ENCODE measurements around the gene GNPDA1. TPM values are rescaled to one million over a fixed set of nuclear protein-coding genes. Genes with fewer than 3 reads are reported as not detected.
A peak's percentile ranks its signal among the peaks of the same experiment; 100 is the strongest.

GNPDA1 gene
- total and polyA plus RNA-seq, 5 donors, result 12.1 to 22.5 (median 19.0) TPM

GRCh38 chr5:142011572-142012185 is 1.1 kb downstream of the GNPDA1 start:
- intact Hi-C loops (cut with DNase I), result loop anchor here in 1 of 4 donors (5.0 to 10.0 kb wide), 2 partner anchors 53 to 131 kb away; no protein-coding TSS in a partner anchor
- no peak for DNase-seq
- no peak for ATAC-seq

GRCh38 chr5:142009886-142010285 is 2.9 kb downstream of the GNPDA1 start:
- Histone ChIP-seq H3K27me3 (ENCODE audit: control insufficient read depth, insufficient read depth) (no peaks in the 10 kb centered on the region), H3K27ac (ENCODE audit: low read length) (no peak overlapping the region)

More at GRCh38 chr5:142011572-142012185, 1.1 kb downstream of the GNPDA1 start:
- no peak overlapping the region for H3K27ac ChIP-seq (ENCODE audit: low read length)
- H3K4me3 ChIP-seq (ENCODE audit: low read length), result no peak overlapping the region
- peaks cover 4% of the 10 kb centered on the region for H3K4me1 ChIP-seq (ENCODE audit: control insufficient read depth, insufficient read depth, low read length)
- no peaks in the 10 kb centered on the region for H3K9me3 ChIP-seq (ENCODE audit: control insufficient read depth, low read length)
- H3K27me3 ChIP-seq (ENCODE audit: control insufficient read depth, insufficient read depth), result no peaks in the 10 kb centered on the region
- 91% methylated on average over 9 of the region's 9 CpGs for WGBS

GRCh38 chr5:142008813-142009212 is 4.0 kb downstream of the GNPDA1 start:
- H3K4me1 ChIP-seq (ENCODE audit: control insufficient read depth, insufficient read depth, low read length), result peaks cover 4% of the 10 kb centered on the region
- H3K27ac ChIP-seq (ENCODE audit: low read length), result no peak overlapping the region
- H3K4me3 ChIP-seq (ENCODE audit: low read length), result no peak overlapping the region
- no peaks in the 10 kb centered on the region for H3K9me3 ChIP-seq (ENCODE audit: control insufficient read depth, low read length)
- ATAC-seq (no peak), DNase-seq (no peak)
- H3K27me3 ChIP-seq (ENCODE audit: control insufficient read depth, insufficient read depth), result no peaks in the 10 kb centered on the region
- intact Hi-C loops (cut with DNase I), result loop anchor here in 1 of 4 donors (10.0 kb wide), 1 partner anchor 126 kb away; no protein-coding TSS in a partner anchor

More at GRCh38 chr5:142009886-142010285, 2.9 kb downstream of the GNPDA1 start:
- ATAC-seq (no peak), DNase-seq (no peak)
- Histone ChIP-seq H3K4me1 (ENCODE audit: control insufficient read depth, insufficient read depth, low read length) (peaks cover 4% of the 10 kb centered on the region), H3K4me3 (ENCODE audit: low read length) (no peak overlapping the region), H3K9me3 (ENCODE audit: control insufficient read depth, low read length) (no peaks in the 10 kb centered on the region)
- intact Hi-C loops (cut with DNase I), result loop anchor here in 2 of 4 donors (5.0 to 10.0 kb wide), 3 partner anchors 55 to 132 kb away; no protein-coding TSS in a partner anchor
- 89% methylated on average over 4 of the region's 4 CpGs for WGBS

- Histone ChIP-seq H3K27me3 (ENCODE audit: control insufficient read depth, insufficient read depth) (no peaks in the 10 kb centered on the region), H3K9me3 (ENCODE audit: control insufficient read depth, low read length) (no peaks in the 10 kb centered on the region), H3K27ac (ENCODE audit: low read length) (no peak overlapping the region), H3K4me3 (ENCODE audit: low read length) (no peak overlapping the region), H3K4me1 (ENCODE audit: control insufficient read depth, insufficient read depth, low read length) (peaks cover 4% of the 10 kb centered on the region)
- DNase-seq, result no peak
- no peak for ATAC-seq
- WGBS, result 93% methylated on average over 1 of the region's 1 CpG
- intact Hi-C loops (cut with DNase I), result loop anchor here in 1 of 4 donors (10.0 kb wide), 1 partner anchor 128 kb away; no protein-coding TSS in a partner anchor
These were observed 5.6 kb downstream of the GNPDA1 start for GRCh38 chr5:142007237-142007544.

GRCh38 chr5:142006363-142007236 is 6.2 kb downstream of the GNPDA1 start:
- Histone ChIP-seq H3K27ac (ENCODE audit: low read length) (no peak overlapping the region), H3K4me1 (ENCODE audit: control insufficient read depth, insufficient read depth, low read length) (peaks cover under 1% of the 10 kb centered on the region), H3K4me3 (ENCODE audit: low read length) (no peak overlapping the region), H3K9me3 (ENCODE audit: control insufficient read depth, low read length) (no peaks in the 10 kb centered on the region), H3K27me3 (ENCODE audit: control insufficient read depth, insufficient read depth) (no peaks in the 10 kb centered on the region)
- ATAC-seq (peak in 1 of 2 donors; percentile 18), DNase-seq (no peak)
- intact Hi-C loops (cut with DNase I), result loop anchor here in 1 of 4 donors (10.0 kb wide), 1 partner anchor 128 kb away; no protein-coding TSS in a partner anchor
- 80% methylated on average over 3 of the region's 3 CpGs for WGBS

GRCh38 chr5:142003266-142003800 is 9.5 kb downstream of the GNPDA1 start:
- no peak for DNase-seq
- Histone ChIP-seq H3K27ac (ENCODE audit: low read length) (no peak overlapping the region), H3K27me3 (ENCODE audit: control insufficient read depth, insufficient read depth) (no peaks in the 10 kb centered on the region), H3K4me1 (ENCODE audit: control insufficient read depth, insufficient read depth, low read length) (no peaks in the 10 kb centered on the region), H3K9me3 (ENCODE audit: control insufficient read depth, low read length) (no peaks in the 10 kb centered on the region), H3K4me3 (ENCODE audit: low read length) (no peak overlapping the region)
- 50% methylated on average over 2 of the region's 2 CpGs for WGBS
- no peak for ATAC-seq
- intact Hi-C loops (cut with DNase I), result loop anchor here in 1 of 4 donors (10.0 kb wide), 1 partner anchor 131 kb away; no protein-coding TSS in a partner anchor

GRCh38 chr5:142000704-142001484 is 11.9 kb downstream of the GNPDA1 start:
- Histone ChIP-seq H3K27ac (ENCODE audit: low read length) (no peak overlapping the region), H3K4me3 (ENCODE audit: low read length) (no peak overlapping the region), H3K9me3 (ENCODE audit: control insufficient read depth, low read length) (no peaks in the 10 kb centered on the region), H3K27me3 (ENCODE audit: control insufficient read depth, insufficient read depth) (no peaks in the 10 kb centered on the region), H3K4me1 (ENCODE audit: control insufficient read depth, insufficient read depth, low read length) (no peaks in the 10 kb centered on the region)
- WGBS, result 64% methylated on average over 6 of the region's 6 CpGs
- ATAC-seq (no peak), DNase-seq (no peak)
- intact Hi-C loops (cut with DNase I), result loop anchor here in 1 of 4 donors (10.0 kb wide), 1 partner anchor 134 kb away; no protein-coding TSS in a partner anchor

- Histone ChIP-seq H3K4me3 (ENCODE audit: low read length) (no peak overlapping the region), H3K27ac (ENCODE audit: low read length) (no peak overlapping the region), H3K9me3 (ENCODE audit: control insufficient read depth, low read length) (no peaks in the 10 kb centered on the region), H3K4me1 (ENCODE audit: control insufficient read depth, insufficient read depth, low read length) (no peaks in the 10 kb centered on the region), H3K27me3 (ENCODE audit: control insufficient read depth, insufficient read depth) (no peaks in the 10 kb centered on the region)
- no peak for ATAC-seq
- intact Hi-C loops (cut with DNase I), result loop anchor here in 1 of 4 donors (10.0 kb wide), 1 partner anchor 135 kb away; no protein-coding TSS in a partner anchor
- 55% methylated on average over 1 of the region's 1 CpG for WGBS
- DNase-seq, result no peak
These were observed 12.7 kb downstream of the GNPDA1 start for GRCh38 chr5:142000173-142000572.

- DNase-seq (no peak), ATAC-seq (no peak)
- 59% methylated on average over 6 of the region's 6 CpGs for WGBS
- no peaks in the 10 kb centered on the region for H3K9me3 ChIP-seq (ENCODE audit: control insufficient read depth, low read length)
- no peaks in the 10 kb centered on the region for H3K27me3 ChIP-seq (ENCODE audit: control insufficient read depth, insufficient read depth)
- no peak overlapping the region for H3K27ac ChIP-seq (ENCODE audit: low read length)
- intact Hi-C loops (cut with DNase I), result no loop called here
- H3K4me1 ChIP-seq (ENCODE audit: control insufficient read depth, insufficient read depth, low read length), result no peaks in the 10 kb centered on the region
- no peak overlapping the region for H3K4me3 ChIP-seq (ENCODE audit: low read length)
These were observed 15.4 kb downstream of the GNPDA1 start for GRCh38 chr5:141997358-141997960.

- Histone ChIP-seq H3K4me3 (ENCODE audit: low read length) (no peak overlapping the region), H3K27me3 (ENCODE audit: control insufficient read depth, insufficient read depth) (no peaks in the 10 kb centered on the region), H3K4me1 (ENCODE audit: control insufficient read depth, insufficient read depth, low read length) (no peaks in the 10 kb centered on the region), H3K27ac (ENCODE audit: low read length) (no peak overlapping the region), H3K9me3 (ENCODE audit: control insufficient read depth, low read length) (no peaks in the 10 kb centered on the region)
- WGBS, result 98% methylated on average over 3 of the region's 3 CpGs
- ATAC-seq, result no peak
- no peak for DNase-seq
- intact Hi-C loops (cut with DNase I), result no loop called here
These were observed 17.2 kb downstream of the GNPDA1 start for GRCh38 chr5:141995656-141996055.
